HG02642 (cell line): Measurements from ENCODE around the gene RABEP1.

Experiments used
- ATAC-seq: cut with Tn5 transposase; IDR thresholded peaks from one replicate; pipeline ENCODE4 v1.9.1; 2021; ENCODE audit warnings: mild to moderate bottlenecking; ENCODE audit not compliant: unreplicated experiment, poor library complexity

RABEP1 gene

DNA sequence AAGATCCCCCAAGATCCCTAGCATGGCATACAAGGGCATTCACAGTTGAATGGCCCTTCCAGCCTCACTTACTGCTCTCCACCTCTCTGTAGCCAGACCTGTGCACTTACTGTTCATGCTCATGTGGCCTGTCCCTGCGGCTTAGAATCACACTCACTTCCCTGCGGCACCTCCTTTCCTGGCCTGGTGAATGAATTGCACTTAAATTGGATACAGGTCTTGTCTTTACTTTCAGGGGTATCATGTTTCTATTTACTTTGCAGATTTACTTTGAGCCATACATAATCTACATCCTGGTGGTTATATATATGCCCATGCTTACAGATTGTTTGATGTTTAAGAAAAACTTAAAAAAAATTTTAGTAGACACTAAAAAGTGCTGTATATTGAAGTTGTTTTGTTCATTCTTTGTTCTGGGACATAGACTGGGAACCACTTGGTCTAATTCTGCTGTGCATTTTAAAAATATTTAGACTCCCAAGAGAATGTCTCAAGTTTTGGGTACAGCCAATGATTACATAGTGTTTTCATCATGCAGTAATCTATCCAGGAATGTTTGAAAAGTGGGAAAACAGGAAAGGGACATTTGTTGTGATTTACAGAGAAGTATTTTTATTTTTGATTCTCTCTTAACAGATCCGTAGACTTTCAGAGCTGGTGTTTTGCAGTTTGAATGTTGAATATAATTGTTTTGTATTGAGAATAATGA is 73.5 kb downstream of the RABEP1 start:
- no peak for ATAC-seq

DNA sequence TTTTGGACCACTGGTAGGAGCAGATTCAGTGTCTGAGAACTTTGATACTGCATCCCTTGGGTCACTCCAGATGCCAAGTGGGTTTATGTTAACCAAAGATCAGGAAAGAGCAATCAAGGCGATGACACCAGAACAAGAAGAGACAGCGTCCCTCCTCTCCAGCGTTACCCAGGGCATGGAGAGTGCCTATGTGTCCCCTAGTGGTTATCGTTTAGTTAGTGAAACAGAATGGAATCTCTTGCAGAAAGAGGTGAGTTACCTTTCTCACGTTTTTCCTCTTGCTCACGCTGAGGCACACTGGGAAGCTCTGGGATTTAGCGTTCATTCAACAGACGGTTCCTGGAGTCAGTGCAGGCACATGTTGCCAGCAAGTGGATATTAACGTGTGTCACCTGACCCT is 79.3 kb downstream of the RABEP1 start:
- no peak for ATAC-seq

DNA sequence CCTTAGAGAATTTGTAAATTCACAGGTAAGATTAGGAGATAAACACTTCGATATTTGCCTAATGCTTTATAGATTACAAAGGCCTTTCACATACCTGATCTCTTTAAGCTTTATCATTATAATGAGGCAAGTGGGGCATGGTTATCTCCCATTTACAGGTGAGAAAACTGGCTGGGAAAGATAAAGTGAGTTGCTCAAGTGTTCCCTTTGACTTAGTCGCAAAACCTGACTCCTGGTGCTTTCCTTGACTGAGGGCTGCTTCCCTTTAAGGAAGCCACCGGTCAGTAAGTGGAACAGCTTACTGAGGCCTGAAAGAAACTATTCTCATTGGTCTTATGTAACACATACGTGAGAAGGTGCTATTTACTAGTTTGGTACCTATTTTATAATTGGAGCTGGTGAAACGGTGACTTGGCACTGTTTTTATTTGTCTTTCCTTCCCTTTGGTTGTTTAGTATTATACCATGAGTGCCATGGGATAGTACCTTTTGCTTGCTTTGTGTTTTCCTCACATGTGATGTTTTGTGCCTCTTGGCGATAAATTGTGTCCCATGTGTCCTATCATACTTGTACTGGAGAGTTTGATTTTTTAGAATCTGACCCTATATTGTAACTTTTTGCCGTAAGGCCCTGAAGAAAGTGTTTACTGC is 80.2 kb downstream of the RABEP1 start:
- ATAC-seq: no peak

DNA sequence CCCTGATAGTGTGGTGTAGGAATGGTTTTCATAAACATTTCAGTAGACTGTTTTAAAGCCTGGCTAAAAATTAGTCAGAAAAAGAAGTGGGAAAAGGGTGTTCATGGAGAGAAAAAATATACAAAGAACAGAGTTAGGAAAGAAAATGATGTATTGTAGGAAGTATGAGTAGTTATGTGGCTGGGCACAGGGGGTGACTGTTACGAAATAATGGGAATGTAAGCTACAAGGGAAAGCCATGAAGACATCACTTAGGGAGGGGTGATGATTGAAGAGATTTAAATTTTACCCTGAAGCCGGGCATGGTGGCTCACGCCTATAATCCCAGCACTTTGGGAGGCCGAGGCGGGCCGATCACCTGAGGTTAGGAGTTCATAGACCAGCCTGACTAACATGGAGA is 82.1 kb downstream of the RABEP1 start:
- ATAC-seq: no peak

DNA sequence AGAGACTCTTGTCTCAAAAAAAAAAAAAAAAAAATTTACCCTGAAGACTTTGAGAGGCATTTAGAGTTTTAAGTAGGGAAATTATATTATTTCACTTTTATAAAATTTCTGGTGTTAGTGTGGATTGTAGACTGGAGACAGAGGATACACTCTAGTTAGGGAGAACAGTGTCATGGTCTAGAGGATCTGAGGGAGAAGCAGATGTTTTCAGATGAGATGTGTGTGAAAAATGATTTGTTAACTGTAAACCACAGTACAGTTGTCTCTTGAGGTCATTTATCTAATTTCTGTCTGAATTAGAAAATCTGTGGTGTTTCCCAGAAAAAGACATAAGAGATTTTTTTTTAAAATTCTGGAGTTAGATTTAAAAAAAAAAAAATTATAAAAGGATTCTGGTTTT is 82.6 kb downstream of the RABEP1 start:
- ATAC-seq: no peak

- no peak for ATAC-seq
Measured at GRCh38 chr17:5365831-5366230, 83.7 kb downstream of the RABEP1 start.

GRCh38 chr17:5370411-5370810 is 88.3 kb downstream of the RABEP1 start:
- ATAC-seq: no peak

DNA sequence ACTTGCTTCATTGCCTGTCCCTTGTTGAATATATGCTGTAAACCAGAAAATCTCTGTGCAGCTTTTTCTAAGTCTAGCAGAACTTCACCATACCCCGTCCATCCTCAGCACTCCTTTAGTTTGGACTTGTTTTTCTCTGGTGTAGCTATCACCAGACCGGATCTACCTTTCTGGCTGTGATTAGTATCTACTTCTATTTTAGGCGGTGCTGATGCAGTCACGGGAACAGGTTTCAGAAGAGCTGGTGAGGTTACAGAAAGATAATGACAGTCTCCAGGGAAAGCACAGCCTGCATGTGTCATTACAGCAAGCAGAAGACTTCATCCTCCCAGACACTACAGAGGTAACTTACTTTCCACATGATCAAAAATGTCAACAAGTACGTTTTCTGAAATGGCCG is 91.0 kb downstream of the RABEP1 start:
- no peak for ATAC-seq

DNA sequence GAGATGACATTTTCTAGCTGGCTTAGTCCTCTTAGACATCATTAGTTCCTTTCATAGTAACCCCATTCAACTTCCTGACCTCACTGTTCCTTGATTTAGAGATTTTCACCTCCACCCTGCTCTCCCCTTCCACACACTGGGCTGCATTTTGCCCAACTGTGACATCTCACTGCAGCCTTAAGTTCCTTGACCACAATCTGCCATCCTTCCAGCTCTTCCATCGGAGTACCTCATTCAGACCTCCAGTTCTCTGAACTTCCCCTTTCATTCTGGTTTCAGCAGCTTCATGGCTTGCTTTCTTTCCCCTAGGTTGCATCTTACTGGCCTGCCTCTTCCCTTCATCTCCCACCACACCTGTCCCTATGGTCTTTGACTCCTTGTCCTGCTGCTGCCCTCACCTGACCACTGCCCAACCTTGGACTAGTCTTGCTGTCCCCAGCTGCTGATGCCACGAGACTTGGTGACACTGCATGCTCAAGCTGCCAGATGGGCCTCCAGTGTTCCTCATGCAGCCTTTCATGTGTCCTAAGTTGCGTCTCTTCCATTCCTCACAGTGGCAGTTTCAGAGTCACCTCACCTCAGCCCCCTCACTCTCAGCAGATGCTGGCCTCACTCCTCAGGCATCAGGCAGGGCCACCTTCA is 96.6 kb downstream of the RABEP1 start:
- ATAC-seq: no peak

DNA sequence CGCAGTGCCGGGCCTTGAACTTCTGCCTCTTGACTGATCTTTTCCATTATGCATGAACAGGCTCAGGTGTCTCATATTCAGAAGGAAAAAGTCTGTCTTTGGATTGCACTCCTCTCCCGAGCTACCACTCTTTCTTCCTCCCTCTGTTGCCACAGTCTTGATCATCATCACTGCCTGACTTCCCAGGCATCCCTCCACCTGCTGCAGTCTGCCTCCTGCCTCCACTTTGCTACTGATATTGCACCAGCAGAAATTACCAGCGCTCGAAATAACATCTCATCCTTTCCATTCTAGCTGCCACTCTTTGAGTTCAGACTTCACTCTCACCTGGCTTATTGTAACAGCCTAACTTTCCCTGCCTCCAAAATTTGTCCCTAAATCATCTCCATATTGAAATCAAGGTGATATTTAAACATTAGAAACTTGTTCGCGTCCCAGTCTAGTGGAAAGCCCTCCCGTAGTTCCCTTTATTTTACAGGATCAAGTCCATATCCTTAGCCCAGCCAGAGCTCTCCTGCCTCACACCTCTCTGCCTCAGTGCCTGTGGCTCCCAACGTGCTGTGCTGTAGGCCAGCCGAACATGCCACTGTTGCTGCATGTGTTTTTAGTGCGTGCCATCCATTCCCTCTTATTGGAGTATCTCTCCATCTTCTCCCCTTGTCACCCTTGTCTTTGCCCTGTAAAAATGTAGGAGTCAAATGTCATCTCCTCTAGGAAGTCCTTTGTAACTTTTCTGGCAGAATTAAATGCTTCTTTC is 97.4 kb downstream of the RABEP1 start:
- ATAC-seq: no peak

GRCh38 chr17:5380491-5381135 is 98.5 kb downstream of the RABEP1 start:
- no peak for ATAC-seq

GRCh38 chr17:5381542-5381941 is 99.5 kb downstream of the RABEP1 start:
- no peak for ATAC-seq

DNA sequence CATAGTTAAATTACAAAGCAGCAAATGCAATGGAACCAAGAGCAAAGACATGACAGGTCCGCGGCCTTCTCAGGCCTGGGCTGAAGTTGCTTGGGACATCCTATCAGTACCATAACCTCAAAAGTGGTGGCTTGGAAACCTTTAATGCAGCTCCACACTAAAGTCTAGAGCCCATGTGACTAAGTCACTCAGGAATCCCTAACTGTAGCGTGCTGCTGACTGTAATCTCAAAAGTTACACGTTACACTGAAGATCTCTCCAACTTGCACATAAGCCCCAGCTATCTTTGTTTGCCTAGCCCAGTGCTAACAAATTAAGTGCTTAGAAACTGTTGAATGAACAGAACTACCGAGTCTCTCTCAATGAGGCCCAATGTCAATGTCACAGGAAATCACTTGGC is 109.6 kb downstream of the RABEP1 start:
- ATAC-seq: no peak

DNA sequence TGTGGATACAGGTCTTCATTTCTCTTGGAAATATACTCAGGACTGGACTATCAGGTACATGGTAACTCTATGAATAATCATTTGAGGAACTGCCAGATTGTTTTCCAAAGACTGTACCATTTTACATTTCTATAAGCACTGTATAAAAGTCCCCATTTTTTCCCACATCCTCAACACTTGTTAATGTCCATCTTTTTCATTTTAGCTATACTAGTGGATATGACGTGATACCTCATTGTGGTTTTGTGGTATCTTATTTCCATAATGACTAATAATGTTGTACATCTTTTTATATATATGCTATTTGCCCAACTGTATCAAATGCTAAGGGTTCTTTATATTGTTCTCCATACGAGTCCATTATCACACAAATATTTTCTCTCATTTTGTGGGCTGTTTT is 114.5 kb downstream of the RABEP1 start:
- no peak for ATAC-seq

DNA sequence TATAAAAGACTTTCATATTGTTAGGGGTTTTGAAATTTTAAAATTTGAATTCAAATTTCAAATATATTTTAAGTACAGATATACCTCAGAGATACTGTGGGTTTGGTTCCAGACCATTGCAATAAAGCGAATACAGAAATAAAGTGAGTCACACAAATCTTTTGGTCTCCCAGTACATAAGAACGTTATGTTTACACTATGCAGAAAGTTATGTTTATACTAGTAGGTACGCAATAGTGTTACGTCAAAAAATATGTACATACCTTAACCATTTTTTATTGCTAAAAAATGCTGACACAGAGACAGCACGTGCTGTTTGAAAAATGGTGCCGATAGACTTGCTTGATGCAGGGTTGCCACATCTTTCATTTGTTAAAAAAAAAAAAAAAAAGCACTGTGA is 117.7 kb downstream of the RABEP1 start:
- ATAC-seq: no peak

GRCh38 chr17:5405400-5405799 is 123.3 kb downstream of the RABEP1 start:
- no peak for ATAC-seq

DNA sequence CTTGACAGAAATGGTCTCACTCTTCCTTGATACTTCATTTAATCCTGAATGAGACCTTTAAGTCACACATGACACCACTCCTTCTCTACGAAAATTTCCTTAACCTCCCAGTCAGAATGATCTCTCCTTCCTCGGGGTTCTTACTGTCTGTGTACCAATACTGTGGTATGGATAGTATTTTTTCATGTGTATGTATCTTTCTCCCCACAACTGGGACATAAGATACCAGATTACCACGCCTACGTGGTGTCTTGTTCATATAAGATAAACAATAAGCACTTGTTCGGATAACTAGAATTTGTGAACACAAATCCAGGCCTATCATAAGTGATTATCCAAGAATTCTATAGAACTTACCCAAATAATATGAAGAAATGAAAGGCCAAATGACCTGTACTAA is 126.1 kb downstream of the RABEP1 start:
- ATAC-seq: no peak

- ATAC-seq: no peak
Measured at GRCh38 chr17:5410594-5411272, 128.6 kb downstream of the RABEP1 start.

- no peak for ATAC-seq
Measured at GRCh38 chr17:5413682-5414081, 131.6 kb downstream of the RABEP1 start.

DNA sequence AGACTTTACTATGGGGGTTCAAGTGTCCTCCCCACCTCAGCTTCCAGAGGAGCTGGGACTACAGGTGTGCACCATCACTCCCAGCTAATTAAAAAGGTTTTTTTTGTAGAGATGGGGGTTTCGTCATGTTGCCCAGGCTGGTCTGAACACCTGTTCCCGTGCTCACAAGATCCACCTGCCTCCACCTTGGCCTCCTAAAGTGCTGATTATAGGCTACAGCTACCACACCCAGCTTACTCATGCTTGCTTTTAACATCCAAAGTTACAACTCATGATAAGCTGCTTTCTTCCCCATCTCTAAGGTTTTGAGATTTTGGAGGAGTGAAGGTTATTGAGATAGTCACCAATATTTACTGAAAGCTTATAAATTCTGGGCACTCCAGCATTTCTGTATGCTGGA is 134.8 kb downstream of the RABEP1 start:
- no peak for ATAC-seq
